ENCODE measurements around the gene DAB2IP. TPM values are rescaled to one million over a fixed set of nuclear protein-coding genes. Genes with fewer than 3 reads are reported as not detected.
"Not testable (repeated sequence)": the region's sequence is repeated elsewhere in the genome, so short reads cannot be mapped to it uniquely, and the experiment has no call there.

Gene DAB2IP
- total RNA-seq, 1 experiment from 2014 or later: 19.1 TPM

DNA sequence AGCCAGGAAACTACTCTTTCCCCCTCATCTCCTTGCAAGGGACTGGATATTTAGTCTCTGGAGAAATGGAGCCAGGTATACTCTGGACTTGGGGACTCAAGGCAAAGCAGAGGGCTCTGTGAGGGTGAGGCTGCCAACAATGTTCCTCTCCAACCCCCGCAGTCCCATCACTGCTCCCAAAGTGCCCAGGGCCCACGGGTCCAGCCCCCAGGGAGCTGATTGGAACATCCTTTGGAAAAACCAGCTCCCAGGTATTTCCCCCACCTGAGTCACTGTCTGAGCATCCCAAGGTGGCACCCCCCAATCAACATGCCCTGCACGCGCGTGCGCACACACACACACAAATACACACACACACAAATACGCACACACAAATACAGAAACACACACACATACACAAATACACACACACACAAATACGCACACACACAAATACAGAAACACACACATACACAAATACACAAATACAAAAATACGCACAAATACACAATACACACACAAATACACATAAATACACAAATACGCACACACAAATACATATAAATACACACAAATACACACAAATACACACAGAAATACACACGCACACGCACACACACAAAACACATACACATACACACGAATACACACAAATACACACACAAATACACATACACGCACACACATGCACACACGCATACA lies 137.4 kb downstream of the DAB2IP start:
- DNase-seq (ENCODE audit: low spot score): no peak

GRCh38 chr9:121790841-121791240 lies 139.4 kb downstream of the DAB2IP start:
- no peak for DNase-seq (ENCODE audit: low spot score)

- not testable (repeated sequence) for DNase-seq (ENCODE audit: low spot score)
Observed at GRCh38 chr9:121792476-121792875, 141.0 kb downstream of the DAB2IP start.

GRCh38 chr9:121794334-121794733 lies 142.9 kb downstream of the DAB2IP start:
- DNase-seq (ENCODE audit: low spot score): not testable (repeated sequence)

DNA sequence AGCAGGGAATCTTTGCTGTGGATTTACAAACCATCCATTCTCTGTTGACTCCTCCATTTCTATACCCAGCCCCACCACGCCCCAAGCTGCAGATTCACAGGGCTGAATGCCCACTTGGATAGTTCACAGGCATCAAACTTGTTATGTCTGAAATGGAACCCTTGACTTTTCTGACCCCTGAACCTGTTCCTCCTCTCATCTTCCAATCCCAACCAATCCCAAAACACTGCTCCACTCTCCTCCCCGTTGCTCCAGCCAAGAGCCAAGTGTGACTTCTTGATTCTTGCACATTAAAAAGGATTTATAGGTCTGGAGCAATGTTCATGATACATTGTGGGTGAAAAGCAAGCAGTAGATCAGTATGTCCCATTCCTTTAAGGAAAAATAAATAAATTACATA lies 145.6 kb downstream of the DAB2IP start:
- DNase-seq (ENCODE audit: low spot score): no peak

- no peak for DNase-seq (ENCODE audit: low spot score)
Observed at GRCh38 chr9:121798941-121799340, 147.5 kb downstream of the DAB2IP start.

DNA sequence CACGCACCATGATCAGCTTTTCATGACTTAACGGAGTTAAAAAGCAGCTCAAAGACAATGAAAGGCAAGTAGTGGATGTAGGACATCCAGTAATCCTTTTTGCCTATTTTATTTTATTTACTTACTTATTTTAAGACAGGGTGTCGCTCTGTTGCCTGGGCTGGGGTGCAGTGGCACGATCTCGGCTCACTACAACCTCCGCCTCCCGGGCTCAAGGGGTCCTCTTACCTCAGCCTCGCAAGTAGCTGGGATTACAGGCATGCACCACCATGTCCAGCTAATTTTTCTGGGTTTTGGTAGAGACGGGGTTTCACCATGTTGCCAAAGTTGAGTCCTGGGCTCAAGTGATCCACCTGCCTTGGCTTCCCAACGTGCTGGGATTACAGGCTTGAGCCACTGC lies 148.9 kb downstream of the DAB2IP start:
- DNase-seq (ENCODE audit: low spot score): no peak

DNA sequence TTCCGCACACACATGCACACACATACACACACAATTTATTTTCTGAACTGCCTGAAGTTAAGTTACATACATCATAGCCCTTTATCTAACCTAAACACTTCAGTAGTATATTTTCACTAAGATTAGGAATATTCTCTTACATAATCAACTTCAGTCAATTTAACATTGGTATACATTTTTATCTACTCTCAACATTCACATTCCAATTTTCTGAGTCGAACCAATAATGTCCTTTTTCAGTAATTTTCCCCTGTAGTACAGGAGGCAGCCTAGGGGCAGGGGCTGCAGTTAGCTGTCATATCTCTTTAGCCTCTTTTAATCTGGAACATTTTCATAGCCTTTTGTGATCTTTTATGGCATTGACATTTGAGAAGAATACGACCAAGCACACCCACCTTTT lies 150.1 kb downstream of the DAB2IP start:
- no peak for DNase-seq (ENCODE audit: low spot score)

DNA sequence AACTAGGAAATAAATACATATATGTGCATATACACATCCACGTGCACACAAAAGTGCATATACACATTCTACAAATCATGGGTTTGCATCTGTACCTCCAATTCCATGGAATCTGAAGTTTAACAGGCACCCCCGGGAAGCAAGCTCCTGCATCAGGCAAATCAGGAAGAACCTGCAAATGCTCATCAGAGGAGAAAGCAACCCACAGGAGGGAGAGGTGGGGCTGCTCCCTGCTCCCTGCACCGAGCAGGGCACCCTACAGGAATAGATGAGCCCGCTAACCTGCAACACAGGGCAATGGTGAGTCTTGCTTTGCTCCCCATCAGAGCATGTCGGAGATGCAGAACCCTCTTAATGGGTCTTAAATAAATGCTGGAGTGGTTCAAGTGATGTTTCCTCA lies 151.3 kb downstream of the DAB2IP start:
- no peak for DNase-seq (ENCODE audit: low spot score)

DNA sequence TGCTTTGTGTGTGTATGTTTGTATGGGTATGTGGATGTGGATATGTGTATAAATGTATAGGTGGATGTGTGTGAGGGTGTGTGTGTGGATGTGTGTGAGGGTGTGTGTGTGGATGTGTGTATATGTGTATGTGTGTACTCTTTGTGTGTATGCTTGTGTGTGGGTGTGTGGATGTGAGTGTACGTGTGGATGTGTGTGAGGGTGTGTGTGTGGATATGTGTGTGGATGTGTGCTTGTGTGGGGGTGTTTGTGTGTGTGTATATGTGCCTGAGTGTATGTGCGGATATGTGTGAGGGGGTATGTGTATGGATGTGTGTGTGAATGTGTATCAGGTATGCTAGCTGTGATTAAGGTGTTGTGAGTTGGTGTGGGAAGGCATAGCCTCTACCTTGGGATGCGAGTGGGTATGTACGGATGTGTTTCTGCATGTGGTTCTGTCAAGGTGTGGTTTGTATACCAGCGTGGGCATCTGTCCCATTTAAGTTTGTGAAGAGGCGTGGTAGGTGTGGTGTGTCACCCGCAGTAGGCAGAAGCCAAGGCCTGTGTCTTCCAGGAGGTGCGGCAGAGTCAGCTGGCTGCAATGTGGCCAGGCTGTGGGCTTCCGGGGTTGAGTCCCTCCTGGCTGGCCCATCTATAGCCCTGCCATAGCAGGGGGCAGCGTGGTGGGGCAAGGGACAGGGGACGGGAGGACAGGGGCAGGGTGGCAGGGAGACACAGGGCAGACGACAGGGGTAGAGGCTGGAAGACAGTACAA lies 155.8 kb downstream of the DAB2IP start:
- DNase-seq (ENCODE audit: low spot score): no peak

GRCh38 chr9:121807823-121808278 lies 156.4 kb downstream of the DAB2IP start:
- no peak for DNase-seq (ENCODE audit: low spot score)

DNA sequence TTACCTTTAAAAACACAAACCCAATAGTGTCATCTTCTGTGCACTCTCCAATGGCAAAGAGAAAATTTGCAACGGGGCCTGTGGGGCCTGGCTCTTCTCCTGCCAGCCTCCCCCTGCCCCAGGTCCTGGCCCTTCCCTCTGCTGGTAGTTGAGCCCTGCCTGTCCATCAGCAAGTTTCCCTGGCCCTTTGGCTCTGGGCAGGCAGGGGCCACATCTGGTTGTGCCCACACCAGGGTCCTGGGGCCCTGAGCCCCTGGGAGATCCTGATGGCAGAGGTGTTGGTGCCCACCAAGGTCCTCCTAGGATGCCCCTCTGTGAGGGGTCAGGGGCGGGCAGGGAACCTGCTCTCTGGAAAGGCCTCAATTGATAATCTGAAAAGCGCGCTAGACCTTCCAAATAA lies 157.3 kb downstream of the DAB2IP start:
- no peak for DNase-seq (ENCODE audit: low spot score)

DNA sequence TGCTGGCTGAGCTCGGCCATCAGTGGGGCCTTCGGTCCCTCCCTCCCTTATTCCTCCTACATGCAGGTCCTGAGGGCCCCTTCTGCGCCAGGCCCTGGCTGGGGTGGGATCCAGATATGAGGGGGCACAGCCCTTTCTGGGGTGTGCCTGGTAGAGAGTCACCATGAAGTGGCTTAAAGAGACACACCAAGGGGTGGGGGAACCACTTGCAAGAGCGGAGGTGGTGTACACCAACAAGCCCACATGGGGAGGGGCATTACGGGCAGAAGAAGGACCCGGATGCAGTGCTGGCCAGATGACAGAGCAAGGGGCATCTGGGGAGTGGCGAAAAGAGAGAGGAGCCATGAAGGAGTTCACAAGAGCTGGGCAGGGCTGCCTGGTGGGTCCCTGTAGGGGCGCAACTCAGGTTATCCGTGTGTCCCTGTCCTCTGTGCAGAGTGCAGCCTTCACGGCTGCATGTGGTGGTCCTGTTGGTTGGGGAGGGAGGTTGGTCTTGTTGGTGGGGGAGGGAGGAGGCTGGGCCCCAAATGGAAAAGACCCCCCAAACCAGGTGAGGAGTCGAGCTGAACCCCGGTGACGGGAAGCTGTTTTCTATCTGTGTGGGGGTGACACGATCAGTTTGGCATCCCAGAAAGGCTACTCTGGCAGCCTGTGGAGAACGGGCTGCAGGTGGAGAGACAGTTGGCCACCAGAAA lies 158.1 kb downstream of the DAB2IP start:
- DNase-seq (ENCODE audit: low spot score): no peak

DNA sequence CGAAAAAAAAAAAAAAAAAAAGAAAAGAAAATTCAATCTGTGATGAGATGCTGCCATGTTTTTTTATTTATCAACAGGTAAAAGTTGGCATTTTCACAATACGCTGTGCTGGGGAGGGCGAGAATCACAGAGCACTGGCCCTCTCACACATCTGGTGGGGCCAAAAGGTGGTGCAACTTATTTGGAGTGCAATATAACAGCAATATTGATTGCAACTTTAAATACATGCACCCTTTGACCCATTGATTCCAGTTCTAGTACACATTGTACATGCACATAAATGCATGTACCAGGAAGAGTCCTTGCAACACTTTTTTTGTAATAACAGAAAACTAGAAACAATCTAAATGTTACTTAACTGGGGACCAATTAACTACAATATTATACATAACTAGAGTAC lies 159.1 kb downstream of the DAB2IP start:
- no peak for DNase-seq (ENCODE audit: low spot score)

DNA sequence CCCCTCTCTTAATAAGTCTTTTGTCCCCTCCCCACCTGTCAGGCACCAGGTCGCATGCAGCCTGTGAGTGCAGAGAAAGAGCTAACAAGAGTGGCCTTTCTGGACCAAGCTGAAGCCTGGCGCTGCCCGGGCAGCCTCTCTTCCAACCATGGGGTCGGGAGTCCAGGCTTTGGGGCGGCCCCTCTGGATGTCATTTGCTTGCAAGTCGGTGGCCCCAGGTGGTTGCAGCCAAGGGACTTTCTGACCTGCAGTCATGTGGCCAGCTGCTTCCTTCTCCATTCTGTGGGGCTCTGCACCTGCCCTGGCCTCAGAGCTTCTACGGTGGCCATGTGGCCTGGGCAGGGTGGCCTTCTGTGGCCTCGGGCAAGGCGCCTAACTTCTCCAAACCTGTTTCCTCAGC lies 159.7 kb downstream of the DAB2IP start:
- no peak for DNase-seq (ENCODE audit: low spot score)

DNA sequence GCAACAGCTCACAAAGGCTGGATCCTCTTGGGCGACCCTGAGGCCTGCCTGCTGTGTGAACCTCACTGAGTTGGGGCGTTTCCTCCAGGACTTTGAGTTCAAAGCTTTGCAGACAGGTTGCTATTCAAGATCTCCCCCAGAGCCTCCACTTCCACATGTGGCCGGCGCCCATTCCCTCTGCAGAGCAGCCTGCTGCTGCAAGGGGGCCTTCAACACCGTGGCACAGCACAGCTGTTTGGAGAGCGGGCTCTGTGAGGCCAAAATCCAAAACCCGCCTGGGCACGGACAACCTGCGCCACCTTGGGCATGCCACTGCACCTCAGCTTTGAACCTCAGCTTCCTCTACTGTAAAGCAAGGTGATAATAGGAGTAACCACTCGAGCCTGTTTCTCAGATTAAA lies 160.3 kb downstream of the DAB2IP start:
- DNase-seq (ENCODE audit: low spot score): no peak

DNA sequence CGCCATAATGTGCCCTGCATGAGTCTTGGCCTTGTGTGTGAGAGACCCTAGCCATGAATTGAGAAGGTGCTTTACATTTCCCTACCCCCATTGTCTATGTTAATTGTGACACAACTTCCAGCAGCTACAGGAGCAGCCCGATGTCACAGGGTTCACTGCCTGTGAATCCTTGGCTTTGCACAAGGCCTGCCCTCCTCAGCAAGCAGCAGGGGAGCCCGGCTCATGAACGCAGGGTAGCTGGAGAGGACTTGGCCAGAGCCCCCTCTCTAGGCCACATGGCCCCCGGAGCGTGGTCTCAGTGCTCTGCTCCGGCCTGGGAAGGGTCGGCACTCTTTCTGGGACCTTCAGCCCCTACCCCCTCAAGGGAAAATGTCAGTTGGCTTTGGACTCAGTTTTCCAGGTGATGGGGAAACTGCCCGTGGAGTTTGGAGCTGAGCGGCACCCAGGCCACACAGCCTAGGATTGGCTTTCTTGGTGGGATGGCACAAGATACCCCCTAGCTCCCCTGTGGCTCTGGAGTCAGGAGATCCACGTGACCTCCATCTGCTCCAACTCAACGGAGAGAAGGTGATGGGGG lies 160.8 kb downstream of the DAB2IP start:
- no peak for DNase-seq (ENCODE audit: low spot score)

GRCh38 chr9:121813519-121814210 lies 162.2 kb downstream of the DAB2IP start:
- no peak for DNase-seq (ENCODE audit: low spot score)

DNA sequence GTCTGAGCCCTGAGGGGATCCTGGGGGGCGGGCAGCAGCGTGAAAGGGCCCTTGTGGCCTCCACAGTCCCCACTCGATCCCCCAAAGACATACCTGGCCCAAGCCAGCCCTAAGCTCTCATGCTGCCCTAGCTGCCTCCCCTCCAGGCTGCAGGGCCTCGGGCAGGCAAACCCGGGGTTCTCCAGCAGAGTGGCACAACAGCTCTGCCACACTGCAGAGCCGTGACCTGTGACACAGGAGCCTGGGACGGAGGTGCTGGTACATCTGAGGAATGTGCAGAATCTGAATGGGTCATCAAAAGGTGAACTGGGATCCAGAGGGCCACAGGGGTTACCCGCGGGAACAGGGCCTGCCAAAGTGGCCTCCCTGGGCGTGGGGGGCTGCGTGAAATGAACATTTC lies 163.2 kb downstream of the DAB2IP start:
- DNase-seq (ENCODE audit: low spot score): no peak

DNA sequence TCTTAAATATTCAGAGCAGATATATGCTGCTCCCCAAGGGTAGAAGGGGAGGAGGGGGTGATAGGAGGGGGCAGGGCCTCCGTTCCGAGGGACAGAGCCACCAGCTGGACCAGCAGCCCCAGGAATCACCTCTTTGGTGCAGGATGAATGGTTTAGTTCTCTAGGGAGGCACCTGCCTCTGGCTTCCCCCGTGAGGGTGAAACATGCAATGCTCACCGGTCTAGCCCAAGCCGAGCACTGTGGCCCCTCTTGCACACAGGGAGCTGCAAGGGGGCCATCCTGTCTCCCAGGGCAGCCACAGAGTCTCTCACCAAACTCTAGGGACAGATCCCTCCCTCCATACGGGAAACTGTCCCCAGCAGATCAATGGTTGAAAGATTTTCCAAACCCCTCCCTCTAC lies 163.7 kb downstream of the DAB2IP start:
- DNase-seq (ENCODE audit: low spot score): no peak

GRCh38 chr9:121815546-121816448 lies 164.4 kb downstream of the DAB2IP start:
- no peak for DNase-seq (ENCODE audit: low spot score)
